Uterus (tissue), 4 donors: ENCODE measurements around the gene SDSL. TPM values are rescaled to one million over a fixed set of nuclear protein-coding genes. Genes with fewer than 3 reads are reported as not detected.

ENCODE experiments used
- DNase-seq, 2 donors: peaks; one replicate each; pipeline ENCODE4 v3.0.0-alpha.2; 2019 to 2020
- H3K27ac ChIP-seq, 2 donors: fragments of 200-600 bp; sonication (generic); 1 replicate in 1 of 2; 2 replicates in 1 of 2; pipeline ENCODE4 v1.5.1; 2016 to 2018
- H3K27me3 ChIP-seq, 2 donors: fragments of 200-600 bp; sonication (generic); one replicate each; pipeline ENCODE4 v1.5.1; 2018 to 2019; ENCODE audit warnings: control low read depth in 1 of 2
- H3K36me3 ChIP-seq, 2 donors: fragments of 200-600 bp; sonication (generic); one replicate each; pipeline ENCODE4 v1.5.1; 2019; ENCODE audit warnings: control low read depth in 1 of 2
- H3K4me1 ChIP-seq, 2 donors: fragments of 200-600 bp; sonication (generic); one replicate each; pipeline ENCODE4 v1.5.1; 2018 to 2019; ENCODE audit warnings: control low read depth in 1 of 2
- H3K4me3 ChIP-seq, 2 donors: fragments of 200-600 bp; sonication (generic); 1 replicate in 1 of 2; 2 replicates in 1 of 2; pipeline ENCODE4 v1.5.1; 2018 to 2019; ENCODE audit warnings: mild to moderate bottlenecking in 1 of 2
- H3K9me3 ChIP-seq, 2 donors: fragments of 200-600 bp; sonication (generic); one replicate each; pipeline ENCODE4 v1.5.1; 2019; ENCODE audit warnings: control low read depth in 1 of 2
- POLR2A ChIP-seq, 2 donors: fragments of 450-650 bp; IDR thresholded peaks; one replicate each; pipeline ENCODE4 v1.6.1; 2016; ENCODE audit warnings: antibody characterized with exemption in 2 of 2, mild to moderate bottlenecking in 1 of 2, moderate library complexity in 1 of 2
- intact Hi-C: fragments of 100-400 bp; cut with DNase I; formaldehyde crosslinking; loops from one replicate; pipeline ENCODE4 v1.15.1; 2023; ENCODE audit warnings: low total_unique reads
- total RNA-seq, 4 donors: library from RNA; depleted of rRNA in 3 of 4; stranded (reverse); fragments of >200 nt in 3 of 4; gene quantifications; one replicate each; pipeline versions ENCODE4 v1.1.0 to v1.2.4, GENCODE V29; 2014 to 2023
- TF ChIP-seq, protein P1 (sequence below), 4 experiments: fragments of 200-600 bp in 2 of 4; fragments of 450-650 bp in 2 of 4; sonication (generic) in 2 of 4; IDR thresholded peaks; one replicate each; pipeline ENCODE4 v1.5.1; 2016 to 2019; ENCODE audit warnings: antibody characterized with exemption in 4 of 4, mild to moderate bottlenecking in 2 of 4, moderate library complexity in 1 of 4
- donor health status: DM: yes; HTN: yes; CAD: no.

SDSL gene
- total RNA-seq, 4 donors from 2014 or later, result 0.26 to 3.0 (median 0.61) TPM; not detected in 1

GRCh38 chr12:113477842-113478215 is 55.6 kb downstream of the SDSL start:
- TF ChIP-seq POLR2A (IDR thresholded peaks at IDR 0.05), result no peak
- TF ChIP-seq, protein P1, sequence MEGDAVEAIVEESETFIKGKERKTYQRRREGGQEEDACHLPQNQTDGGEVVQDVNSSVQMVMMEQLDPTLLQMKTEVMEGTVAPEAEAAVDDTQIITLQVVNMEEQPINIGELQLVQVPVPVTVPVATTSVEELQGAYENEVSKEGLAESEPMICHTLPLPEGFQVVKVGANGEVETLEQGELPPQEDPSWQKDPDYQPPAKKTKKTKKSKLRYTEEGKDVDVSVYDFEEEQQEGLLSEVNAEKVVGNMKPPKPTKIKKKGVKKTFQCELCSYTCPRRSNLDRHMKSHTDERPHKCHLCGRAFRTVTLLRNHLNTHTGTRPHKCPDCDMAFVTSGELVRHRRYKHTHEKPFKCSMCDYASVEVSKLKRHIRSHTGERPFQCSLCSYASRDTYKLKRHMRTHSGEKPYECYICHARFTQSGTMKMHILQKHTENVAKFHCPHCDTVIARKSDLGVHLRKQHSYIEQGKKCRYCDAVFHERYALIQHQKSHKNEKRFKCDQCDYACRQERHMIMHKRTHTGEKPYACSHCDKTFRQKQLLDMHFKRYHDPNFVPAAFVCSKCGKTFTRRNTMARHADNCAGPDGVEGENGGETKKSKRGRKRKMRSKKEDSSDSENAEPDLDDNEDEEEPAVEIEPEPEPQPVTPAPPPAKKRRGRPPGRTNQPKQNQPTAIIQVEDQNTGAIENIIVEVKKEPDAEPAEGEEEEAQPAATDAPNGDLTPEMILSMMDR (IDR thresholded peaks at IDR 0.05), result no peak
- peaks cover 0 to 3% of the 10 kb centered on the region in 2 donors for H3K4me1 ChIP-seq
- no peak for DNase-seq
- intact Hi-C loops, result no loop called here
- no peak overlapping the region for H3K4me3 ChIP-seq
- H3K9me3 ChIP-seq, result no peaks in the 10 kb centered on the region
- H3K36me3 ChIP-seq, result no peaks in the 10 kb centered on the region
- H3K27ac ChIP-seq, result no peak overlapping the region
- peaks cover 0 to 62% of the 10 kb centered on the region in 2 donors for H3K27me3 ChIP-seq

- peaks cover 0 to 61% of the 10 kb centered on the region in 2 donors for H3K27me3 ChIP-seq
- H3K9me3 ChIP-seq, result no peaks in the 10 kb centered on the region
- H3K27ac ChIP-seq, result no peak overlapping the region
- H3K36me3 ChIP-seq, result no peaks in the 10 kb centered on the region
- DNase-seq, result no peak
- H3K4me3 ChIP-seq, result no peak overlapping the region
- intact Hi-C loops, result no loop called here
- peaks cover 0 to 3% of the 10 kb centered on the region in 2 donors for H3K4me1 ChIP-seq
- TF ChIP-seq, protein P1 (IDR thresholded peaks at IDR 0.05), result no peak
- TF ChIP-seq POLR2A (IDR thresholded peaks at IDR 0.05), result no peak
These were observed 56.3 kb downstream of the SDSL start for GRCh38 chr12:113478351-113479011.

GRCh38 chr12:113479216-113479589 is 57.0 kb downstream of the SDSL start:
- H3K36me3 ChIP-seq, result no peaks in the 10 kb centered on the region
- H3K9me3 ChIP-seq, result no peaks in the 10 kb centered on the region
- peaks cover 0 to 3% of the 10 kb centered on the region in 2 donors for H3K4me1 ChIP-seq
- TF ChIP-seq POLR2A (IDR thresholded peaks at IDR 0.05), result no peak
- TF ChIP-seq, protein P1 (IDR thresholded peaks at IDR 0.05), result no peak
- intact Hi-C loops, result no loop called here
- no peak overlapping the region for H3K27ac ChIP-seq
- no peak overlapping the region for H3K4me3 ChIP-seq
- no peak for DNase-seq
- peaks cover 0 to 54% of the 10 kb centered on the region in 2 donors for H3K27me3 ChIP-seq

GRCh38 chr12:113479590-113480335 is 57.6 kb downstream of the SDSL start:
- Histone ChIP-seq H3K9me3 (no peaks in the 10 kb centered on the region), H3K4me1 (peaks cover 0 to 3% of the 10 kb centered on the region in 2 donors), H3K27me3 (peaks cover 0 to 50% of the 10 kb centered on the region in 2 donors), H3K36me3 (no peaks in the 10 kb centered on the region), H3K27ac (no peak overlapping the region), H3K4me3 (no peak overlapping the region)
- no peak for TF ChIP-seq POLR2A (IDR thresholded peaks at IDR 0.05)
- TF ChIP-seq, protein P1 (IDR thresholded peaks at IDR 0.05), result no peak
- intact Hi-C loops, result no loop called here
- no peak for DNase-seq

DNA sequence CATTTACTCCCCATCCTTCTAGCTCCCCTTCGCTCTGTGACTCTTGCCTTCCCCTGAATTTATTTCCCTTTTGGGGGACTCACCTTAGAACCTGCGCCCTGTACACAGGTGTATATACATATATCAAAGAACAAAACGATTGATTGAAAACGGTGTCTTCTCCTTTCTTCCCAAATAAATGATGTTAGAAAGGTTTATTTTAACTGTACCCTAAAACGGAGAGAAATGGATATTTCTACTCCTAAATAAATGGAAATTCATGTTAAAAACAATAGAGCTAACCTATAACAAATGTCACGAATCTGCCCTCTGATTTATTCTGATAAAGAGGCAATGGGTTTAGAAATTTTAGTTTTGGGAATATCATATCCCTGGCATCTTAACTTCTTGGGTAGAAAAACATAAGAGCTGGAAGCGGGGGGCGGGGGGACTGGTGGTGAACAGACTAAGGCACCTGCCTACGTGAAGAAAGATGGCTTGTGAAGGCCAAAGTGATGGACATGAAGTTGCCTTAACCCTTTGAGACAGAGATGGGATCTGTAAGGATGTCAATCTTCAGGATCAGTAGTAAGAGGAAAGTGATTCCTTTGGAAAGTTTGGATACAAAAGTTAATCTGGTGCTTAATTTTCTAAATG is 58.3 kb downstream of the SDSL start:
- DNase-seq, result no peak
- intact Hi-C loops, result no loop called here
- Histone ChIP-seq H3K36me3 (no peaks in the 10 kb centered on the region), H3K4me1 (peaks cover 0 to 3% of the 10 kb centered on the region in 2 donors), H3K9me3 (no peaks in the 10 kb centered on the region), H3K27ac (no peak overlapping the region), H3K4me3 (no peak overlapping the region), H3K27me3 (peaks cover 0 to 44% of the 10 kb centered on the region in 2 donors)
- no peak for TF ChIP-seq POLR2A (IDR thresholded peaks at IDR 0.05)
- TF ChIP-seq, protein P1 (IDR thresholded peaks at IDR 0.05), result no peak
